Measurements from ENCODE around the gene LRP1B.

DNA sequence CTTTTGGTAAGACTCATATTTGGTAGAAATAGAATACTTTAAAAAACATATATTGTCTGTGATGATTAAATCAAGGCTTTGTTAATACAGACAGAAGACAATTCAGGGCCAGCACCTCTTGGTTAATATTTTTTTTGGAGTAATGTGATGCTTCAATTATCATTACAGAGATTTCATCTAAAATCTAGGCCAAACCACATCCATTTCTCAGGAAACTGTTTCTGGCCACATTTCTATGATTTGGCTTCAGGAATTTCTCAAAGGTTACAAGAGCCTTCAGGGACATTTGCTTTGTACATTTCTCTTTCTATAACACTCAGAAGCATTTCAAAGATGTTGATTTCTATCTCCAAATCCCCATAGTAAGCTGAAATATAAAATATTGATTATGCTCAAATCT is 614.9 kb downstream of the LRP1B start:
- TF ChIP-seq, protein P1, sequence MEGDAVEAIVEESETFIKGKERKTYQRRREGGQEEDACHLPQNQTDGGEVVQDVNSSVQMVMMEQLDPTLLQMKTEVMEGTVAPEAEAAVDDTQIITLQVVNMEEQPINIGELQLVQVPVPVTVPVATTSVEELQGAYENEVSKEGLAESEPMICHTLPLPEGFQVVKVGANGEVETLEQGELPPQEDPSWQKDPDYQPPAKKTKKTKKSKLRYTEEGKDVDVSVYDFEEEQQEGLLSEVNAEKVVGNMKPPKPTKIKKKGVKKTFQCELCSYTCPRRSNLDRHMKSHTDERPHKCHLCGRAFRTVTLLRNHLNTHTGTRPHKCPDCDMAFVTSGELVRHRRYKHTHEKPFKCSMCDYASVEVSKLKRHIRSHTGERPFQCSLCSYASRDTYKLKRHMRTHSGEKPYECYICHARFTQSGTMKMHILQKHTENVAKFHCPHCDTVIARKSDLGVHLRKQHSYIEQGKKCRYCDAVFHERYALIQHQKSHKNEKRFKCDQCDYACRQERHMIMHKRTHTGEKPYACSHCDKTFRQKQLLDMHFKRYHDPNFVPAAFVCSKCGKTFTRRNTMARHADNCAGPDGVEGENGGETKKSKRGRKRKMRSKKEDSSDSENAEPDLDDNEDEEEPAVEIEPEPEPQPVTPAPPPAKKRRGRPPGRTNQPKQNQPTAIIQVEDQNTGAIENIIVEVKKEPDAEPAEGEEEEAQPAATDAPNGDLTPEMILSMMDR (IDR thresholded peaks at IDR 0.05): no peak
- no peak for TF ChIP-seq EZH2 (IDR thresholded peaks at IDR 0.05; ENCODE audit: borderline replicate concordance, insufficient read depth, low read depth, low read length, poor library complexity, severe bottlenecking)
